HG02970 (cell line): ENCODE data around the gene TIPARP.

Experiments used
- ATAC-seq: cut with Tn5 transposase; IDR thresholded peaks from one replicate; pipeline ENCODE4 v1.9.1; 2021; ENCODE audit warnings: mild to moderate bottlenecking, moderate library complexity, moderate number of reproducible peaks; ENCODE audit not compliant: unreplicated experiment, low FRiP score

TIPARP gene

DNA sequence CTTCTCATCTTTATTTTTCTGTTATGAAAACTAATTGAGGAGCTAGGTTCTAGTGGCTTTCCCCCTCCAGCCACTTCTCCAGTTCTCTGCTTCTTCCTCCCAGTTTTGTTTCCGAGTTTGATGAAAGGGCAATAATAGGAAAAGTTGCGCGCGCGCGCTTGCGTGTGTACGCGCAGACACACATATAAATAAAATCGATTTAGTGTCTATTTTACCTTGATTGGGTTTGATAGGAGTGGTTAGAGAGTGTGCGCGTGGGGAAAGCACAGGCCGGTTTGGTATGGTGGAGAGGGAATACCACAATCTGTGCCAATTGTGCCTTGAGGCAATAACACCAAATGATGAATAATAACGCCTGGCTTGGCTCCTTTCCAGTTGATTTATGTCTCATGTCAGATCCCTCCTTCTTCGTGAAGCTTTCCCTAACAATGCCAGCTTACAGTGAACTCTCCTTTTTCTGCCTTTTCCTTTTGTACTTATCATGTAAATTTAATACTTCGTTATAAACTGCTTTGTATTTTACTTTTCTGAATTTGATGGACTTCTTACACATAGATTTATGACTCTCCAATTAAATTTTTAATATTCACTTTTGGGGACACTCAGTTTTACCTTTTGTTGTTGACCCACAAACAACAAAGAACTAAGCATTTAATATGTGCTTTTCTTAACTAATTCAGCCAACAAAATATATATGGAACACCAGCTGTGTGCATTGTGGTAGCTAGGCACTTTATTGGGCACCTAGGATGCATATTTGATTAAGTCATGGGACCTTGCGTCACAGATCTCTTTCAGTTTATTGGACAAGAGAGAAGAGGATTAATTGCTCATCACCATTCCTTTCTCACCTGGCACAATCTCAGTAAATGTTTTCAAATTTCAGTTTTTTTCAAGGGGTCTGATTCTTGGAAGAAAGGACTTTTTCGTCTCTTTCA lies 1.7 kb downstream of the TIPARP start:
- no peak for ATAC-seq

DNA sequence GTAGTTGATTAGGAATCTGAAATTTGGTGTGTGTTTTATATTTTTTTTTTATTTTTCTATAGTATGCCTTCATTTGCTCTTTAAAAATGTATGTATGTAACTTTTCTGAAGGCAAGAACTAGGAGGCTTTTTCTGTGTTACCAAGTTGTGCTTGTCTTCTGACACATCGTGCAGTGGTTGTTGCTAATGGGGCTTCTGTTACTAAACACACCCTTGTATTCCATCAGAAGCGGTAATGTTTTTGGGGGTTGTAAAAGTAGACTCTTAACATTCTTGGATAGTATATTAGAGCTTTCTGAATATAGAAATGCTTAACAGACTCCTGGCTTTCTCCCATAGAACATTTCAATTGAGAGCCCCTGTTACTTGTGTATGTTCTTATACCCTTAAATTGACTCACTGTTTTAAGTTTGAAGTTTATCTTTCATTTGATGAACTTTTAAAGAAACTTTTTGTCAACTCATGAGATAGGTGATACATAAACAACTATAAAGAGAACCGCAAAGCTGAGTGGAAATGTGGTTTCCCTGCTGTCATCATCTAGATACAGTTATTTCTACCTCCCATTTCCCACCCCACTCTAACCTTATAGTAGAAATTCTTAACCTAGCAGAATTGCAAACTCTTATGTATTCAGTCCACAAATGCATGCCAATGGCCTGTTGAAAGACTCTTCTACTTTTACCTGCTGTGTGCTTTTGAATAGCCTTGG lies 2.5 kb downstream of the TIPARP start:
- ATAC-seq, result no peak

- ATAC-seq, result no peak
These were observed 3.1 kb downstream of the TIPARP start for GRCh38 chr3:156677536-156677935.

DNA sequence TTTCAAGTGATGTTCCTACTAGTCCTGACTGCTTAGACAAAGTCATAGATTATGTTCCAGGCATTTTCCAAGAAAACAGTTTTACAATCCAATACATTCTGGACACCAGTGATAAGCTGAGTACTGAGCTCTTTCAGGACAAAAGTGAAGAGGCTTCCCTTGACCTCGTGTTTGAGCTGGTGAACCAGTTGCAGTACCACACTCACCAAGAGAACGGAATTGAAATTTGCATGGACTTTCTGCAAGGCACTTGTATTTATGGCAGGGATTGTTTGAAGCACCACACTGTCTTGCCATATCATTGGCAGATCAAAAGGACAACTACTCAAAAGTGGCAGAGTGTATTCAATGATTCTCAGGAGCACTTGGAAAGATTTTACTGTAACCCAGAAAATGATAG lies 3.8 kb downstream of the TIPARP start:
- no peak for ATAC-seq

DNA sequence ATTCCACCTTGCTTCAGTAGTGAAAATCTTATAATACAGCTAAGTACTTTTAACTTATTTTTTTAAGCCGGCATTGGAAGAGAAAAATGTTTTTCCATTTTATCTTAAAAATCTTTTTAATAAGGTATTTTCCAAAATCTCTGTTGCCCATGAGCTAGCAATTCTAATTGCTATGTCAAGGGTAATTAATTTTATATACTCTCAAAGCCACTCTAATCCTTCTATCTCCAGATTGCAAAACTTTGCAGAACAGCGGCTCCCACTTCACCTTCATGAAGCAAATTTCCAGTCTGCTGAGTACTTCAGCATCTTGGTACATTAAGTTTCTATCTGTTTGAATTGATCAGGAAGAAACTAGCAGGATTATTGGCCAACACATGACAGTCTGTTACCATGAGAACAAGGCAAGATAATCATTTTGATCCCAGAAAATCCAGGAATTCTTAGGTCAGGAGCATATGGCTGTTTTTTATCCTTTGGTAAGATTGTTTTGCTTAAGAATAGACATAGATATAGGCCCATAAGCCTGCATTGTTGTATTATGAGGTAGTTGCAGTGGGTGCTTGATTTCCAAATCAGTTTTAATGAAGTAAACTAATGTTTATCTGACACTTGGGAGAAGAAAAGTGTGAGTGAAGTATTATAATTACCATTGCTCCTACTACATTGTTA lies 6.0 kb downstream of the TIPARP start:
- ATAC-seq, result no peak

DNA sequence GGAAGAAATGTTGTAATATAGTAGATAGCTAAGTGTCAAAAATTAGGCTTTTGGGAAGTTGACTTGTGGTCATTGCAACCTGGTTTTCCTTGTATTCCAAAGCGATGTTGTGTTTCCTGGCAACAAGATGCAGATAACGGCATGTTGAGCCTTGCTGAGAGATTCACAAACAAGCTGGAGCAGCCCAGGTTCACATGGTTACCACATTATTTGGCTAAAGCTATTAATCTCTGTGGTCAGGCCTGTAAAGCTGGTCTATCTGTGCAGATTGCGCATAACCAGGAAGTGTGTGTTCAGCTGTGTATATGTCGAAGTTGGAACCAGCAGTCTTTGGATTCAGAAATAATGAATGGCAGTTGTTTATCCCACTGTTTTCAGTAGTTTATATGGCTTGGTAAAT lies 6.6 kb downstream of the TIPARP start:
- peak; percentile 48 for ATAC-seq

- ATAC-seq, result no peak
These were observed 8.1 kb downstream of the TIPARP start for GRCh38 chr3:156682501-156682900.

- no peak for ATAC-seq
These were observed 8.6 kb downstream of the TIPARP start for GRCh38 chr3:156682963-156683362.

DNA sequence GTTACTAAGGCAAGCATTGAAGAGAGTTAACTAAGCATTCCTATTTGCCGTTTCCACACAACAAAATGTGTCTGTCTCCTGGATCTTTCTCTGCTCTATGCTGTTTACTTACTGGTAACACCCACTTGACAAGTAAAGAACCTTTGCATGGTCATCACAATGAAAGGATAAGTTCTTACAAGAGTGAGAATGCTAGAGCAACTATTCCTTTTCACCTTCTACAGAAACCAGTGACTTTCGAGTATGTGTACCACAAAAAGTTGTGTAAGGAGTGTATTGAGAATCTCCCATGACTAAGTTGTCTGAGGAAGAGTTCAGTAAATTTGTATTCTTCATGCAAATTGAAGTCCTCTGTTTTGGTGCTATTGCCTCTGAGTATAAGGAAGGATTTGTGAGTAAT lies 10.8 kb downstream of the TIPARP start:
- no peak for ATAC-seq

GRCh38 chr3:156685752-156686151 lies 11.4 kb downstream of the TIPARP start:
- ATAC-seq, result no peak

DNA sequence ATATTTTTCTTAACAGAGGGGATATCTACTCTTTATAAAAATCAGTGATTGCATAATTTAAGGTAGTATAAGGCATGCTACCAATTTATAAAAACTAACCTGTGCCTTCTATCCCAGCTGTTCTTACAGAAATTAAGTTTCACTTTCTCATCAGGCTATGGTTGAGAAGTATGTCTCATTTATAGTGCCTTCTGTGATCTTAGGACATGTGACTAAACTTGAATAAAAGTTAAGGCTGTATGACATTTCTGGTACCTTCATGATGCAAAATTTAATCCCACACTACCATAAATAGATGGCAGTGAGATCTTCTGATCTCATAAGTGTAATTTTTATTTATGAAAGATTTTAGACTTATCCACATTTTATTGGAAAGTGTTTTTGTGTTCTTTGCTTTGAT lies 12.6 kb downstream of the TIPARP start:
- no peak for ATAC-seq

DNA sequence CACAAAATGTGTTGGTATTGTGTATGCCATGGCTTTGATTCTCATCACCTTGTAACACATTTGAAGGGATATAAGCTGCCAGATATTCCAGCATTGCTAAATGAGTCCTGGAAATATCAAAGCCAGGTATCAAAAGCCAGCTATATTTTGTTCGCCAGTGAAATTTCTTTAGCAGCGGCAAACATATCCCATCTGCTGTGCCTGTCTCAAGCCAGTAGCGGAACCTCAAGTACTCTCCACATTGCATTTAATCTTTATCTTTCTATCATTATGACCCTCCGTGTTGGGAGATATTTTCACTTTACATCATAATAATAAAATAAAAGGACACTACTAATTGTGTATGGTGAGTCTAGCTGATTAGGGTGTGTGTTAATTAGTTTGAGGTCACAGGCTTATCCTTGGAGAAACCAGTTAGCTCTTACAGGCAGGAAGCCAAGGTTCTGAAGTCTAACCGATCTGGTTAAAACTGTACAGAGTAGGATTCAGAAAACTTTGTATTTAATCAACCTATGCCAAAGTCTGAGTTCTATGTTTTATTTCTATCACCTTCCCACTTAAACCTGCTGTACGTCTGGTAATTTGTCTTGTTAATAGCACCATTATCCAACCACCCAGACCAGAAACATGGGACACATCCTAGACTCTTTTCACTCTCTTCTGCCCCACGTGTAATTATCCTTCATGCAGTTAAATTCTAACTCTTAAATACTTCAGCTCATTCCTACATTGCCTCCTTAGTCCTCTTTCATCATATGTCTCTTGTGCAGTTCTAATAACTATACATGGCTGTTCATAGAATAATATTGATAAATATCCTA lies 14.5 kb downstream of the TIPARP start:
- ATAC-seq, result no peak

GRCh38 chr3:156689608-156690007 lies 15.2 kb downstream of the TIPARP start:
- no peak for ATAC-seq

DNA sequence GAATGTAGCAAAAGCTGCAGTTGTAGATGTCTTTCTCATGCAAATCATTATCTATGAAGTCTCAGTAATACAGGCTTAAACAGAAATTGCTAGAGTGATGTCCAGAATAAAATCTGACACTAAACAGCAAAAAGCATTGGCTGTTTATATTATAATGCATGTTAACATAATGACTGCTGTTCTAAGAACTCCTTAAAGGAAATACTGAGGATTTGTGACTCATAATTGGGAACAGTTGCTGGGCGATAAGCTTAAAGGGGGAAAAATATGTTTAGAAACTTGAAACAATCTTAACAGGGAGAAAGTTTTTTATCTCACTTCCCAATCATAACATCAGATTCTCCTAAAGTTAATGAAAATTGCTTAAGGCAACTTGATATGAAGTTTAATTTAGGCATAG lies 17.5 kb downstream of the TIPARP start:
- ATAC-seq, result no peak

DNA sequence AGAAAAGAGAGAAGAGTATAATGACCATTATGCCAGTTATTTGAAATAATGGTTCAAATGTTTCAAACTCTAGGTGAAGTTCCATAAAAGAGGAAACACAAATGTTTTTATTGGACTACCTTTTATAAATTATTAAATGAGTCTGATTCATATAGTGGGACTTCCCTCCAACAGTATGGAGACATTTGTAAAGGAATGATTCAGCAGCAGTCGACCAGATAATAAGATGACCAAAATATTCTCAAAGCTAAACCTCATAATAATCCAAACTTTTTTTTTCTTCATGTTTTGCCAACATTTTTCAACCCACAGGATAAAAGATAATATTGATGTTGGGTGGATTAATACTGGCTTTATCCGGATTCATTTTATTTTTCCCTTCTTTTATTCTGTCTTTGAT lies 18.8 kb downstream of the TIPARP start:
- ATAC-seq, result no peak

DNA sequence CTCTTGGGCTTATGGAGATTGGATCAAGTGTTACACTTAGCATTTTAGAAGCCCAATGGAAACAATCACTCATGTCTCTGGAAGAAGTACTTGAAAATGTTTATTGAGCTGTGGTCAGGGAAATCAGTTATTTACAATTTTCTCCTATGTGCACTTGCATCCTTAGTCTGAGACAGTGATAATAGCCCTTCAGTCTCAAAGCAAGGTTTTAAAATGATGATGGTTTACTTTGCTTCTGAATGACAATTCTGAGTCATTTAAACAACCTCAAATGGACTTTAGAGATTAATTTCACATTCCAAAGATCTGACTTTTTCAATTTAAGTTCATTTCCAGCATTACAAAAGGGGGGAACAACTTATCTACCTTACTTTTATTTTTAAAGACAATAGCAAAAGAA lies 20.1 kb downstream of the TIPARP start:
- no peak for ATAC-seq

DNA sequence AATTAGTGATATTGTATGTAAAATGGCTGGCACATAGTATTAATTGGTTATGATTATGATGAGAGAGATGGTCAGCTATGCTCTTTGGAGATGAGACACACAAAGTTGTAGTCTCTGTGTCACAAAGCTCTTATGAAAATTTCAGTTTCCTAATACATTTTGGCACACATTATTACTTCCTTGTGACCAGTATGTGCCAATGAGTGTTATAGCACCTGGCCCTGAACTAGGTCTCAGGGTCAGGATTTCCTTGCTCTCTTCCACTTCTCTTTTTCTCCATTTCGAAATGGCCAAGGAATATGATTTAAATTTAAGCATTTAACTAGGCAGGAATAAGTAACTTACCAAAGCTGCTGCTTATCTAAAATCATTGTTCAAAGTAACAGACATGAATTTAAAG lies 28.0 kb downstream of the TIPARP start:
- ATAC-seq, result no peak

DNA sequence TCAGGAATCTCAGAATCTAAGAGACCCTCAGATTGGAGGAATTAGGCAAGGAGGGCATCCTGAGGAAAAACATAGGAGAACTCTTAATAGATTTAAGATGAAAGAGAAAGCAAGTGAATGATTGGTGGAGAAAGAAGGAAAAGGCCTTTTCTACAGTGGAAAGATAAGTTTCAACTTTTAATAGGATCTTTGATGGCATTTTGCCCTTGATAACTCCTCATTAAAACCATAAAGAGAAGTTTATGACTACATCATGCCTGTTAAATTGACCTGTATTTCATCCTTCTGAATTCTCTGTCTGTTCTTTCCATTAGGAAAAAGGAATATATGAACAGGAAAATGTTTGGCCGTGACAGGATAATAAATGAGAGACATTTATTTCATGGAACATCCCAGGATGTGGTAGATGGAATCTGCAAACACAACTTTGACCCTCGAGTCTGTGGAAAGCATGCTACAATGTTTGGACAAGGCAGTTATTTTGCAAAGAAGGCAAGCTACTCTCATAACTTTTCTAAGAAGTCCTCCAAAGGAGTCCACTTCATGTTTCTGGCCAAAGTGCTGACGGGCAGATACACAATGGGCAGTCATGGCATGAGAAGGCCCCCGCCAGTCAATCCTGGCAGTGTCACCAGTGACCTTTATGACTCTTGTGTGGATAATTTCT lies 30.1 kb downstream of the TIPARP start:
- no peak for ATAC-seq

GRCh38 chr3:156705761-156706616 lies 31.6 kb downstream of the TIPARP start:
- ATAC-seq, result no peak
